Stimulated activated CD4-positive, alpha-beta T cell treated with anti-CD3 and anti-CD28 coated beads, TNF-alpha, amount 100 ng/mL, for 1 hour (primary cell): Measurements from ENCODE around the gene NRCAM.
A peak's percentile ranks its signal among the peaks of the same experiment; 100 is the strongest.
"Not testable (repeated sequence)": the region's sequence is repeated elsewhere in the genome, so short reads cannot be mapped to it uniquely, and the experiment has no call there.

Experiments used
- DNase-seq, 3 donors: peaks; one replicate each; pipeline ENCODE4 v3.0.0-alpha.2; 2020; ENCODE audit warnings: low read depth in 3 of 3, low spot score in 1 of 3

The NRCAM gene

DNA sequence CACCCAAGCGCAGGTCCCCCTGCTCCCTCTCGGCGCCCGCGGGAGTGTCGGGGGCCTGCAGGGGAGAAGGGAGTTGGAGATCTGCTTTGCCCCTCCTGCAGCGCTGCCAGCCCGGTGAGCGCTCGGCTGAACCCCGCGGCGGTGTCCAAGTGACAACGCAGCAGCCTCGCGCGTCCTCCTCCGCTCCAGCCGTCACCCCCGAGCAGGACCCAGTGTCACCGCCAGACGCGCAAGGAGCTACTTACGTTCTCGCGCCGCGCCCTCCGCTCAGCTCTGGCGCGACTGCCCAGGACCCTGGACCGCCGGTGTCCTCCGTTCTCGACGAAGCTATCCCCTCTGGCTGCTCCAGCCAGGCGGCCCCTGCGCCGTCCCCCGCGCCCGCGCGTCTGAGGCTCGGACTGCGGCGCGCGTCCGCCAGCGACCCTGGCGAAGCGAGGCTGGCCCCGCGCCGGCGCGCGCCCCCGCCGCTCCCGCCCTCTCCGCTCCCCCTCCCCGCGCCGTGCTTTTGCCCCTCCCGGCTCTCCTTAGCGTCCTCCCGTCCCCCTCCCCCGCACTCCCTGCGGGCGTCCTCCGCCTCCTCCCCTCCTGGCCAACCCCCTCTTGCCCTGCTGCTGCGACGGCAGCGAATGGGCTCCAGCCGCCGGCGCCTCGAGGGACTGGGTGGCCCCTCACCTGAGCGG, at the start of gene NRCAM:
Gene NRCAM (minus strand): TSS at position 439 of the 680 bp plus-strand sequence. CDS start 216,372 bp downstream, outside the sequence.
- DNase-seq = no peak

DNA sequence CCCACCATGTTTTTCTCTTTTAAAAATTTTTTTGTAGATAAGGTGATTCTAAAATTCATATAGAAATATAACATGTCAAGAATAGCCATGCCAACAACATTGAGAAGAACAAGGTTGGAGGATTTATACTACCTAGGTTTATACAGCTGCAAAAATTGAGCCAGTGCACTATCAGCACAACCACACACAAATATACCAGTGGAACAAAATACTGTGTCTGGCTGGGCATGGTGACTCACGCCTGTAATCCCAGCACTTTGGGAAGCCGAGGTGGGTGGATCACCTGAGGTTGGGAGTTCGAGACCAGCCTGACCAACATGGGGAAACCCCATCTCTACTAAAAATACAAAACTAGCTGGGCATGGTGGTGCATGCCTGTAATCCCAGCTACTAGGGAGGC, 48.3 kb upstream of the NRCAM start:
- not testable (repeated sequence) for DNase-seq

DNA sequence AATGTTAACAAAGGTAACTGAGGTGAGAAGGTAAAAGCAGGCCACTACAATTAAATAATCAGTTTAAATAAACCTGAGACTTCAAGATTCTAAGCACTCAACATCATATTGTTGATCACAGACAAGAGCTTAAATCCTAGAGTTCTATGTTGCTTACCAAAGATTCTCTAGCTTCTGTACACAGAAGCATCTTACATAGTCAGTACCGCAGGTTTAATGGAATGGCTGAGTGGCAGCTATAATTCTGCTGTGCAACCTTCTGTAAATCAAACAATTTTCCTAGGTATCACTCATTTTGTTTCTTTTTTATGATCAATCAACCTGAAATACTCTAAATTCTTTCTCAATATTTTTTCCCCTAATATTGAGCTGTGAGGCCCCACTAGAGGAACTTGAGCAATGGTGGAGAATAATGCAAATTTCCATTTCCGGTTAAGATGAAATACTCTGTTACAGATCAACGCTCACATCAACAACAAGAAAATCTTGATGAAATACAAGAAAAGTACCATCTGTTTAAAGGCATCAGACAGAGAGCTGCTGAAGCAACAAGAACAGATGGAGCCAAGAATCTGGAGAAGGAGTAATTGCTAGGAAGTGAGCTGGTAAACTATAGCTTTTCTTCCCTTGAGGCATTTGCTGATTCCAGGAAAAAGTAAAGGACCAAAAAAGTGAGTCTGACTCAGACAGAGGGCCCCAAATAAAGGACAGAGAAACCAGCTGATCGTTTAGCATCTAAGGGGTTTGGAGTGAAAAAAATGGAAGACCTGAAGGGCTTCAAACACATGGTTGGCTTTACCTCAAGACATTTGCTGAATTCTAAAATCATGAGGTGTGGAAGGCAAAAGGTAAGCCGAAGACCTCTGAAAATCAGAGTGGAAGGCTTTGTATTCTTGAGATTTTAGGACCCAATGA, 47.1 kb upstream of the NRCAM start:
- DNase-seq = no peak

DNA sequence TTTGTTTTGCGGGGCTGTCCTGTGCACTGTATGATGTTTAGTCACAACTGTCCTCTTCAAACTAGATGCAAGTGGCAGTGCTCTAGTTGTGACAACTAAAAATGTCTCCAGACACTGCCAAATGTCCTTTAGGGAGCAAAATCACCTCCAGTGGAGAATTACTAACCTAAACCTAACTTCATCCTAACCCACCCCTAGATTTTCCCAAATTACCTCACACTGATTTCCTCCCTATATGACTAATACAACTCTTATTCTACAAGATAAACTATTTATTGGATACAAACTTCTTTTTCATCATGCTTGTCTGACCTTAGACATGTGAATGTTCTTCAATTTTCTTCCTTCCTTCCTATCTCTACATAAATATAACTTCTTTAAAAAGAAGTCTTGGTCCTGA, 43.3 kb upstream of the NRCAM start:
- no peak for DNase-seq

DNA sequence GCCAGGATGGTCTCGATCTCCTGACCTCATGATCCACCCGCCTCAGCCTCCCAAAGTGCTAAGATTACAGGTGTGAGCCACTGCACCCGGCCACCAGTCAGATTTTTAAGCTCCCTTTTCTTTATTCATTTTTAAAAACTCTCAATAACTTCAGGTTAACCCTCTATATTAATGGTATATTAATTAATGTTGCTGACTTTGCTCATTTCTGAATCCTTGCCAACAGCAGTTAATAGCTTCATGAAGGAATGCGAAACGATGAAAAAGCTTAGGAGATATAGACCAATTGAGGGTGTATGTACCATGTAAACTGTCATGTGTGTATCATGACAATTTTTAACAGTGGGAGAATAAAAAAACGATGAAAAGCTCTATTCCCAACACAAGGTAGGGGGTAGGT, 42.2 kb upstream of the NRCAM start:
- DNase-seq = no peak

DNA sequence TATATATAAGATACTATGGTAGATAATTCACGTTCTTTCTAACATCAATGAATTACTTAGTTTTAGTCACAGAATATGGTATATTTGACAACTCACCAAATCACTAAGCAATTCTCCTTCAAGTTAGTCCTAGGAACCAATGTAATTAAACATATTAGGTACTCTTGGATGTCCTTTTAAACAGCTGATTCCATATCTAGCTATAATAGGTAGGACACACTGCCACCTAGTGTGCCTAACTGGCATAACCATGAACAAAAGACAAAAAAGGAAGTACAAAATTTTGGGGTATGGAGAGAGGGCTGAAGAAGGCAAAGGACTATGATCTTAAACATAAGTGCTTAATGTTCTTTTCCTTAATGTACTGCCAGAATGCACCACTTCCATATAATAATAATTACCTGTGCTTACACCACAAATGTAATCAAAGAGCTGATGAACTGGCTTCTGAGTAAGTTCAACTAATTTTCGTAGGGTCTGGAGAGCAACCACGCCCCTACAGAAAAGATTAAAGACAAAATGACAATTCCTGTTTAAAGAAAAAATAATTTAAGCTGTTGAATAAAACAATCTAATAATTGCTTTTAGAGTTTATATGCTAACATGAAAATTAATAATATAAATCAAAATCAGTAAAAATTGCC, 41.0 kb upstream of the NRCAM start:
- peak in 1 of 3 donors; percentile 2 for DNase-seq

DNA sequence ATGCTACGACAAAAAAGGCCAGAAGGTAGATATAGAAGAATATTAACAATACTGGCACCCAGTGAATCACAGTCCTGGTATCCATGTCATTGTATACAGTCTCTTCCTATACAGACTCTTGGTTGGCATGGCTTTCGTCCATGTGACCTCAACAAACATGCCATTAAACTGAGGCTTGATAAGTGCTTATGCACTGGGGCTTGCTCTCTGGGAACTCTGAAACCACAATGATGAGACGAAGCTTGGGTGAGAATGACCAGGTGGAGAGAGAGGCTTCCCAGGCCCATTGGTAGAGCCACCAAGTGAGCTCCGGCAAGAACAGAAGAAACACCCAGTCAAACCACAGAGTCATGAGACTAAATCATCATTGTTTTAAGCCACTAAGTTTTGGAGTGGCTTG, 36.5 kb upstream of the NRCAM start:
- DNase-seq = no peak

DNA sequence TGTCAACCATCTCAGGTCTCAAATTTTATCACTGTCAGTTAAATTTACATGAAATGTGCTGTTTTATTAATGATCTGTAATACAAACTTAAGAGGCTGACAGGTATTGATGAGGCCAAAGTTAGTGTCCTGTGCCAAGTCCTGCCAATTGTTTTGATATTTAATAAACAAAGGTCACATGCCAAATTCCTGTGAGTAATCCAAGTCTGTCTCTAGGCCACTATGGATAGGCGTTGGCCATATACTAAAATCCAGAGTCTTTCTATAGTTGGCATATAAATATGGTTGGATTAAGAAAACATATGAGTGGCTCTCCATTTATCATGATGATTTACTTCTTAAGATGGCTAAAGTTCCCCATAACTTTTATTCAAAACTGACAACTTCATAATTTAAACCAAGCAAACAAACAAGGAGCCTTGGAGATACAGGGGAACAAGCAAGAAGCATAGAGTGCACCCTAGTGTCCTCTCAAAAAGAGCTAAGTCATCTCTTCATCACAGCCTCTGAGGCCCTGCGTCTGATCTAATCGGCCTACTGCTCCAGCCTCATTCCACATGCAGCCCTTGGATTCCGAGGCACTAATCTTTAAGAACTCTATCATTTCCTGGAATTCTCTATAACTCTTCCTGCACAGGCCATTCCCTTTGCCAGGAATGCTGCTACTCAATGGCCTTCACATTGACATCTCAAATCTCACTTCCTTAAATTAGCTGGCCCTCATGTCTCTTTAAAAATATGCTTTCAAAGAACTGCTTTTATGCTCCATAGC, 32.7 kb upstream of the NRCAM start:
- no peak for DNase-seq

DNA sequence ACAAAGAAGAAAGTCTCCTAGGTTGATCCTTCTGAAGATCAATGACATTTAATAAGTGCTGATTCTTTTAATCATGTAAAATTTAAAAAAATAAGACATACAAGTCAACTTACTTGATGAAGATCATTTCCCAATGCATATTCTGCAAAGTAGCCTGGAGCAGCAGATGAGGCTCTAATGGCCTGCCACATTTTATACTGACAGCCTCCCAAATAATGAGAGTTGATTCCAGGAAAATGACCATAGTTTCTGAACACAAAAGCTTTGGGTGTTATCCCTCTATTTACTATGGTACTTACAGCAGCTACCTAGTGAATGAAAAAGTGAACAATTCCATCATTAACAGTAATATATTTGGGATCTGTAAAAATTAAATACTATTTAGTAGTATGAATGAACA, 31.4 kb upstream of the NRCAM start:
- DNase-seq = no peak

DNA sequence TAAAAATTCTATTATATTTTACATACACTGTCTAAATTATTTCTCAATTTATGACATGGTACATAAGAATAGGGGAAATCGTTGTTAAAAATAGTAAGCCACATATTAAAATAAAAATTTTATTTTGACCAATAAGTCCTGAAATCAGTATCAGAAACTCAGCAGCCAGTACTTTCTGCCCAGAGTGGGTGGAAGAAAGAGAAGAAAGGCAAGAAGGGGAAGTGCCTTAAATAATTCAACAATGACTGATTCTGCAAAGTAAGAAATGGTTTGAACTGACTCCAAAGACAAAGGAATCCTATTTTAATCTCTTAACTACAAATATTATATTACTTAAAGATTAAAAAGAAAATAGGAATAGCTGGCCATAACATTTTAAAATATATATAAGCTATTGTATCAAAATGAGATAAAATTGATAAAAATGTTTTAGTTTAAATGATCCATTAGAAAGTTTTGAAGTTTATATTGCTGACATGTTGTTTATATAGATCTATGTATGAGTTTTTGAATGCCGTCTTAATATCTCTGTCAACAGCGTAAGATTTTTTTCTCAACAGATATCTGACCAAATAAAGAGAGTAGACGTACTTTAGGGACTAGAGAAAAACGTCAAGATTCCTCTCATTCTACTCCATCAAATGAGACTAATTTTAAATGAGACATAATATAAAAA, 30.2 kb upstream of the NRCAM start:
- DNase-seq = no peak

DNA sequence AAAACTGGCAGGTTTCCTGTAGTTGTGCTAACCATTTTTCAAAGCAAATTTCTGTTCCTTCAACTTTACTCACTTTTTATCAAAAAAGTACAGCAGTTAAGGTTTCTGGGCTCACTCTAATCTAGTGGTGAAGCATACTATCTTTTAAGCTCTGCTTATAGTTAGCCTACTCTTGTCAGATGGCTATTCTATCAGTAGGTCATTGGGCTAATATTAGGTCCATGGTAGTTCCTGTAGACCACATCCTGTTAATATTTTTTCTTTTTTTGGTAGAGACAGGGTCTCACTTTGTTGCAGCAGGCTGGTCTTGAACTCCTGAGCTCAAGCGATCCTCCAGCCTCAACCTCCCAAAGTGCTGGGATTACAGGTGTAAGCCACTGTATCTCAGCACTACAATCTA, 27.9 kb upstream of the NRCAM start:
- no peak for DNase-seq

DNA sequence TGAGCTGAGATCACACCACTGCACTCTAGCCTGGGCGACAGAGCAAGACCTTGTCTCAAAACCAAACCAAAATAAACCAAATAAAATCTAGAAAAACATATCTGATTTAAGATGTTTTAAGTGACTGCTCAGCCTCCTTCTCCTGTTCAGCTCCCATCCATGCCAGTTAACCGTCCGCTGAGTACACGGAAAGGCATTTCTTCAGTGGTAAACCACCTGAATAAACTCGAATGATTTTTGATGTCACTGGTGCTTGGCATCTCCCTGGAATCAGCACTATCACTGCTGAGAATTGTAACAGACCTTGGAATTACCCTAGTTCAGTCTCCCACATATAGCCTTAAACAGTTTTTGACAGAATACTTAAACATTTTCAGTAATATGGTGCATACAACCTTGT, 24.1 kb upstream of the NRCAM start:
- no peak for DNase-seq

DNA sequence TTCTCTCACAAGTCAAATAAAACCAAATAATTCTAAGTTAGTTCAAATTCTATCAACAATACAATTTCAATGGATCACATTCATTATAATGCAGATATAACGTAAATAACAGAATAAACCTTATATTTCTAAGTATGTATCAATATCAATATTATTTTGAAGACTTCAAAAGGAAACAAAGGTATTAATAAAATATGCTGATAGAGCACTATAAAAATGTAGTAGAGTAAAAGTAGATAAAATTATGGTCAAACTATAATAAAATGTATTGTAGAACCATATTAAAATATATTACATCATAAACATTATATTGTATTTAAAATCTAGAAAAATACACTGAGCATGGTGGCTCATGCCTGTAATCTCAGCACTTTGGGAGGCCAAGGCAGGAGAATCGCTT, 23.5 kb upstream of the NRCAM start:
- no peak for DNase-seq

DNA sequence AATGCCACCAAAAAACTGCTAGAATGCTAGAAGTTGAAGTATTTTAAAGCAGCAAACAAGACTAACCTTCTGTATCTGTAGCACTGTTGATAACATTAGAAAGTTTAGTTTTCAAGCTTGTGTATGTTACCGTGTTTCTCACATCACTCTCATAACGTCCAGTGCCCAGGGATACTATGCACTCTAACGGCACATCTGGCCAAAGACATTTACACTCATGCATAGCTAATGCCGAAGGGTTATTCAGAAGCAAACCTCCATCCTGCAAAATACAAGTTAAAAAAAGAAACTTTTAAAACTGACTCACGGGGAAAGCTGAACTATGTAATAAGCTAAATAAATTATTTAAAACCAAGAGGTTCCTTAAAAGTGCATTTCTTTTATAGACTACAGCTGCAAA, 22.9 kb upstream of the NRCAM start:
- DNase-seq = no peak

DNA sequence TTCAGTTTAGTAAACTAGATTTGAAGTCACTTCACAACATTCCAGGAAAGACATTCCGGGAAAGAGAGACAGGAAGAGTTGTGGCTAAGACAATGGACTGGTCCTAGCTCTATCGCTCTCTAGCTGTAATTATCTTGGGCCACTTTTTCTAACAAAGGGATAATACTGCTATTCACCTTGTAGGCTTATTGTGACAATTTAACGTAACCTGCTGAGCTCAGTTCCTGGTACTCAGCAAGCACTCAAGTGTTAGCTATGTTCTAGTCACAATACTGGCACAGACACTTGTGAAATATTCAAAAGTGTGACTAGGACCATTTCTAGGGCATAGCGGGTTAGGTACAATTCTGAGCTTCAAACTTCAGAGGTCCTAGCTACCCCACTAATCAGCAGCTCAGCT, 12.0 kb upstream of the NRCAM start:
- DNase-seq = no peak

DNA sequence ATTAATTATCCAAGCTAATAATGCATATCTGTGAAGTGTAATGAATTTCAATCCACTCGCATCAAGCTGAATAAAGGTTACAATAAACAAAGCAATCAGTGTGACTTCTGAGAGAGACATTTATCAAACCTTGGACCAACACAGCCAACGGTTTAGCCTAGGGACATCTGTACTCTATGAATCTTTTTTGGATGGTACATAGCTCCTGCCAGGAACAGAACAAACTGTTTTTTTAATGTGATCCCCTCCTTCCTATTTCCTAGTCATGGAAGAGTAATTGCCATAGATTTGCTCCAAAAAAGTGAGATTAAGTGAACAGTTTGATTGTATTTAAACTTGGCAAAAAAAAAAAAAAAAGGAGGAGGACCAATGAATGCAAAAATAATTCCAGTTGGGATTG, 11.2 kb upstream of the NRCAM start:
- no peak for DNase-seq

DNA sequence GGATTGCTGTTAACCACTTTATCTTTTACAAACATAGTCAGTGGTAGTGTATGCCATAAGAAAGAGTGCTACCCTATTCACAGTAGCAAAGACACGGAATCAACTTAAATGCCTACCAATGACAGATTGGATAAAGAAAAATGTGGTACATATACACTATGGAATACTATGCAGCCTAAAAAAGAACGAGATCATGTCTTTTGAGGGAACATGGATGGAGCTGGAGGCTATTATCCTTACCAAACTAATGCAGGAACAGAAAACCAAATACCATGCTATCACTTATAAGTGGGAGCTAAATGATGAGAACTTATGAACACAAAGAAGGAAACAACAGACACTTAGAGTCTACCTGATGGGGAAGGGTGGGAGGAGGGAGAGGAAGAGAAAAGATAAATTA, 10.1 kb upstream of the NRCAM start:
- not testable (repeated sequence) for DNase-seq

DNA sequence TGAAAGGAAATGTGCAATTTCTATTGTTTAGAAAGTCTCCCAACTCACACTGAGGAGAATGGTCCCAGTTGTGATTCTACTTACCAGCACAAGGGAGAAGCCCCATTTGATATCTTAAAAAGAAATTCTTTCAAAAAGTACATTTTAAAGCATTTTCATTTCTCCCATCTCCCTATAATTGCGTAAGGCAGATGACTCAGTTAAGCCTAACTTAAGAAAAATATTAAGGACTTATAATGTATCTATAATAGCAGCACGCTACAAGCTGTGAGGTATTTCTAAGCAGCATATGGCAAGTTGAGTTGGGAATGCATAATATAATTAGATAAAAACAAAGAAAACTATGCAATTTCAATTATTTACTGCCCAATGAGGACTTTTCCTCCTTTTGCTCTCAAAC, 8.5 kb upstream of the NRCAM start:
- DNase-seq = no peak

DNA sequence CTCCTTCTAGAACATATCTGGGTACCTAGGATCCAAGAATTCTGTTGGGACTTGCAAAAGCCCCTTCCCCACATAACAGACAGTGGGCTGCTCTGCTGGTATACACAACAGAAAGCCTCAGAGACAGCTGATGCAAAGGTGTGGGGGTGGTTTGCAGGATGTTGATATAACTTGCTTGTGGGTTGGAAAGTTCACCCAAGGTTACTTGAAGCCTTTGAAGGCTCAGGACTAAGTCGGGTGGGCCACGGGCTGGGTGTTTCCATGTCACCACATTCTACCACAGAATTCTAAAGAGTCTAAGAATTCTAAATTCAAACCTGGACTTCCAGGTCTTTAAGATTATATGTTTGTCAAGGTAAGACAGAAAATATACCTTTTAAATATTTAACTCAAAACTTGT, 7.4 kb upstream of the NRCAM start:
- no peak for DNase-seq

DNA sequence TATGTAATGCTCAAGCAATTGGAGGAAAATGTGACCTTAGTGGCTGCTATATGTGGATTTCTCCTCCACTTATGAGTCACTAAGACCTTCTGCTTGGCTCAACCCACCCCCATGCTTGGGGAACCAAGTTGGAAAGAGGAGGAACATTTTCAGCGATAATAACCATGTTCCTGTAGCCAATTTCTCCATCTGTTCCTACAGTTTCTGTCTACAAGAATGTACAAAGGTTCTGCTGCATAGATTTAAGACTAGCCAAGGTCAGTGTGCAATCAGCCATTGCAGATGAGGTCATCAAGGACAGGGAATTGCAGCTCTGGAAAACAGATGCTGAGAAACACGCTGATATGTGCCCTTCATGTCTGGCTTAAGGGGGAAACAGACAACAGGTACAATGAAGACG, 5.6 kb upstream of the NRCAM start:
- DNase-seq = no peak

DNA sequence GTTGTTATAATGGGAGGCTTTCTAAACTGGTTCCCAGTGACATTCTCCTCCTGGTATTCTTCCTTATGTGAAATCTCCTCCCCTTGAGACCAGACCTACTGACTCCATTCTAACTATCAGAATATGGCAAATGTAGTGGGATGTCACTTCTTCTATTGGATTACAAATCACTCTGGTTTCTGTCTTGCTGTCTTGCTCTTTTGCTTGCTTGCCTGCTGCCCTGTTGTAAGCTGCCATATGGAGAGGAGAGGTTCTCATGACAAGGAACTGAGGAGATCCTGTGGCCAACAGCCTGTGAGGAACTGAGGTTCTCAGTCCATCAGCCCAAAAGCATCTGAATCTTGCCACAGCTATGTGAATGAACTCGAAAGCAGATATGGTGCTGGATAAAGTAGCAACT, 4.7 kb upstream of the NRCAM start:
- no peak for DNase-seq
